ENCODE data around the gene CD200R1.

CD200R1 gene

DNA sequence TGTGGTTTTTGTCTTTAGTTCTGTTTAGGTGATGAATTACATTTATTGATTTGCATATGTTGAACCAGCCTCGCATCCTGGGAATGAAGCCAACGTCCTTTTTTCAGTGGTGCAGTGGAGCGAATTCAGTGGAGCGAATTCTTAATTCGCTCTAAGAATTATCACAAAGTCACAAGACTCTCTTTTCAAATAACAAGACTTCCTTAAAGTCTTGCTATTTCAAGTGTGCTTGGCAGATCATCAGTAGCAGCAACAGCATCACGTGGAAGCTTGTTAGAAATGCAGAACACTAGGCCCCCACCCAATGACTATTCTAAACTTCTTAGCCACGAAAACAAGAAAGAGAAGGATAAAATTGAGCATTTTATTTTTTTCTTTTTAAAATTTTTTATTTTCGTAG is 70.1 kb downstream of the CD200R1 start:
- TF ChIP-seq ZNF510 (tag by site-specific recombination; IDR thresholded peaks at IDR 0.05; ENCODE audit: insufficient replicate concordance) (no peak), ZNF501 (tag by site-specific recombination; IDR thresholded peaks at IDR 0.05) (no peak), ZNF132 (tag by site-specific recombination; IDR thresholded peaks at IDR 0.05; ENCODE audit: borderline replicate concordance) (no peak), ZNF175 (tag by site-specific recombination; IDR thresholded peaks at IDR 0.05) (no peak), ZNF2 (tag by site-specific recombination; IDR thresholded peaks at IDR 0.05) (no peak), ZNF639 (tag by site-specific recombination; IDR thresholded peaks at IDR 0.05) (no peak), ZNF394 (tag by site-specific recombination; IDR thresholded peaks at IDR 0.05; ENCODE audit: borderline replicate concordance) (no peak), ZNF274 (IDR thresholded peaks at IDR 0.05; ENCODE audit: low read length) (no peak), ZNF274 (tag by site-specific recombination; IDR thresholded peaks at IDR 0.05; ENCODE audit: borderline replicate concordance) (no peak), ZNF366 (tag by site-specific recombination; conservative IDR thresholded peaks at IDR 0.05) (no peak), ZNF600 (tag by site-specific recombination; IDR thresholded peaks at IDR 0.05) (no peak), ZNF266 (tag by site-specific recombination; IDR thresholded peaks at IDR 0.05; ENCODE audit: low read depth) (no peak), ZNF19 (tag by site-specific recombination; IDR thresholded peaks at IDR 0.05; ENCODE audit: low read depth) (no peak), ZNF529 (tag by site-specific recombination; IDR thresholded peaks at IDR 0.05; ENCODE audit: insufficient replicate concordance) (no peak), ZNF146 (tag by site-specific recombination; IDR thresholded peaks at IDR 0.05) (no peak)
- TF ChIP-seq, protein P1, sequence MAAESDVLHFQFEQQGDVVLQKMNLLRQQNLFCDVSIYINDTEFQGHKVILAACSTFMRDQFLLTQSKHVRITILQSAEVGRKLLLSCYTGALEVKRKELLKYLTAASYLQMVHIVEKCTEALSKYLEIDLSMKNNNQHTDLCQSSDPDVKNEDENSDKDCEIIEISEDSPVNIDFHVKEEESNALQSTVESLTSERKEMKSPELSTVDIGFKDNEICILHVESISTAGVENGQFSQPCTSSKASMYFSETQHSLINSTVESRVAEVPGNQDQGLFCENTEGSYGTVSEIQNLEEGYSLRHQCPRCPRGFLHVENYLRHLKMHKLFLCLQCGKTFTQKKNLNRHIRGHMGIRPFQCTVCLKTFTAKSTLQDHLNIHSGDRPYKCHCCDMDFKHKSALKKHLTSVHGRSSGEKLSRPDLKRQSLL (tag by site-specific recombination; IDR thresholded peaks at IDR 0.05), result no peak
- ChIA-PET CTCF (no interaction called here), POLR2A (no interaction called here)
- Histone ChIP-seq H3K9me3 (ENCODE audit: control insufficient read depth, insufficient read depth, low read depth, low read length) (no peaks in the 10 kb centered on the region), H3K4me3 (ENCODE audit: low read depth, low read length) (no peak overlapping the region), H3K4me1 (ENCODE audit: control insufficient read depth, insufficient read depth, low read length) (no peaks in the 10 kb centered on the region), H3K36me3 (ENCODE audit: control insufficient read depth in 2 of 2, insufficient read depth in 1 of 2, low read length in 2 of 2) (no peaks in the 10 kb centered on the region), H3K27ac (ENCODE audit: extremely low read depth, low read depth, low read length) (no peak overlapping the region)

DNA sequence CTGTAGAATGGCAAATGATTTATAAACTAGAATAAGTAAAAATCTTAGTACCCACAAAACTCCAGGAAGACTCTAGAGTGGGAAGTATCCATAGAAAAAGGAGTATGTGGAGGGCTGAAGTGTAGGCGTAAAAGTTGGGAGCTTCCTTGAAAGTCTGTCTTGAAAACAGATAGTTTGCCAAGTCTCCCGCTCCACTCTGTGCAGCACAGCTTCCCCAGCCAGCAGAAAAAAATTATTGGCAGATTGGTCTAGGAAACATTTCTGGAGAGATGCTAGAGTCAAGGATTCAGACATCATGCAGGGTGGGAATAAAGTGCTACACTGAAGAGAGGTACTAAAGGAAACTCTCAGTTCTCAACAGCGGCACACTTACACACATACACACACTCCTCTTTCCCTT is 74.8 kb downstream of the CD200R1 start:
- Histone ChIP-seq H3K36me3 (ENCODE audit: control insufficient read depth in 2 of 2, insufficient read depth in 1 of 2, low read length in 2 of 2) (no peaks in the 10 kb centered on the region), H3K4me1 (ENCODE audit: control insufficient read depth, insufficient read depth, low read length) (no peaks in the 10 kb centered on the region), H3K9me3 (ENCODE audit: control insufficient read depth, insufficient read depth, low read depth, low read length) (no peaks in the 10 kb centered on the region), H3K4me3 (ENCODE audit: low read depth, low read length) (no peak overlapping the region), H3K27ac (ENCODE audit: extremely low read depth, low read depth, low read length) (no peak overlapping the region)
- CTCF ChIA-PET, result interaction anchor here (0.6 to 1.6 kb wide), 2 partner anchors 9 to 477 kb away, joined by 3 to 9 read pairs; no protein-coding TSS in a partner anchor
- POLR2A ChIA-PET, result no interaction called here
- TF ChIP-seq PRDM4 (tag by site-specific recombination; IDR thresholded peaks at IDR 0.05) (no peak), RBAK (tag by site-specific recombination; IDR thresholded peaks at IDR 0.05) (no peak), ZNF785 (tag by site-specific recombination; IDR thresholded peaks at IDR 0.05) (no peak), ZNF747 (tag by site-specific recombination; IDR thresholded peaks at IDR 0.05) (no peak), ZNF274 (IDR thresholded peaks at IDR 0.05; ENCODE audit: low read length) (no peak), ZNF274 (tag by site-specific recombination; IDR thresholded peaks at IDR 0.05; ENCODE audit: borderline replicate concordance) (no peak), YY2 (tag by site-specific recombination; IDR thresholded peaks at IDR 0.05) (no peak), ZXDB (tag by site-specific recombination; IDR thresholded peaks at IDR 0.05) (no peak), ZNF132 (tag by site-specific recombination; IDR thresholded peaks at IDR 0.05; ENCODE audit: borderline replicate concordance) (no peak), ZNF112 (tag by site-specific recombination; IDR thresholded peaks at IDR 0.05) (no peak), ZNF394 (tag by site-specific recombination; IDR thresholded peaks at IDR 0.05; ENCODE audit: borderline replicate concordance) (no peak), SCRT2 (tag by site-specific recombination; IDR thresholded peaks at IDR 0.05) (no peak), PATZ1 (tag by site-specific recombination; IDR thresholded peaks at IDR 0.05) (no peak), ZBTB20 (tag by site-specific recombination; IDR thresholded peaks at IDR 0.05) (no peak), ZNF214 (tag by site-specific recombination; IDR thresholded peaks at IDR 0.05; ENCODE audit: borderline replicate concordance) (no peak), OVOL3 (tag by site-specific recombination; IDR thresholded peaks at IDR 0.05) (no peak), BCL6B (tag by site-specific recombination; IDR thresholded peaks at IDR 0.05) (no peak)
